Breast epithelium (tissue), 3 donors: ENCODE results near the gene TEKTIP1.

Source experiments
- POLR2A ChIP-seq: fragments of 450-650 bp; IDR thresholded peaks from one replicate; pipeline ENCODE4 v1.6.1; 2016; ENCODE audit warnings: antibody characterized with exemption, mild to moderate bottlenecking, moderate library complexity
- POLR2AphosphoS5 ChIP-seq, 3 donors: sonication (generic); formaldehyde crosslinking; IDR thresholded peaks; one replicate each; pipeline ENCODE4 v1.6.1; 2017; ENCODE audit warnings: antibody characterized with exemption in 3 of 3
- TF ChIP-seq, protein P1 (sequence below), 3 donors: fragments of 450-650 bp; IDR thresholded peaks; one replicate each; pipeline ENCODE4 v1.5.1; 2016 to 2017; ENCODE audit warnings: antibody characterized with exemption in 3 of 3, mild to moderate bottlenecking in 3 of 3, moderate library complexity in 3 of 3

DNA sequence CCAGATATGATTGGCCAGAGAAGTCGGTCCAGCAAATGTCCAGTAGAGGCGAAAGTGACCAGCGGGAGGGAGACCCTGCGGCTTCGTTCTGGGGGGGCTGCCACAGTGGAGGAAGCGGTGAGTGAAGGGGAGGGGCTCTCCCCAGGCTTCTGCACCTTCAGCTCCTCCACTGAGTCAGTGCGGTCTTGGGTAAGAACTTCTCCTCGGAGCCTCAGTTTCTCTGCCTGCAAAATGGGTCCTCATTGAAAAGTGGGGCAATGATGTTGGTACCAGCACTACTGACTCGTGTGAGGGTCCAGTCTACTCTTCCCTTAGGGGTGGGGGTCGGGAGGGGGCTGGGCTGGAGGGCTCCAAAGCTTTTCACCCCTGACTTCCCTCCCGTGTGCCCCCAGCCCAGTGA is 50.5 kb downstream of the TEKTIP1 start:
- TF ChIP-seq, protein P1, sequence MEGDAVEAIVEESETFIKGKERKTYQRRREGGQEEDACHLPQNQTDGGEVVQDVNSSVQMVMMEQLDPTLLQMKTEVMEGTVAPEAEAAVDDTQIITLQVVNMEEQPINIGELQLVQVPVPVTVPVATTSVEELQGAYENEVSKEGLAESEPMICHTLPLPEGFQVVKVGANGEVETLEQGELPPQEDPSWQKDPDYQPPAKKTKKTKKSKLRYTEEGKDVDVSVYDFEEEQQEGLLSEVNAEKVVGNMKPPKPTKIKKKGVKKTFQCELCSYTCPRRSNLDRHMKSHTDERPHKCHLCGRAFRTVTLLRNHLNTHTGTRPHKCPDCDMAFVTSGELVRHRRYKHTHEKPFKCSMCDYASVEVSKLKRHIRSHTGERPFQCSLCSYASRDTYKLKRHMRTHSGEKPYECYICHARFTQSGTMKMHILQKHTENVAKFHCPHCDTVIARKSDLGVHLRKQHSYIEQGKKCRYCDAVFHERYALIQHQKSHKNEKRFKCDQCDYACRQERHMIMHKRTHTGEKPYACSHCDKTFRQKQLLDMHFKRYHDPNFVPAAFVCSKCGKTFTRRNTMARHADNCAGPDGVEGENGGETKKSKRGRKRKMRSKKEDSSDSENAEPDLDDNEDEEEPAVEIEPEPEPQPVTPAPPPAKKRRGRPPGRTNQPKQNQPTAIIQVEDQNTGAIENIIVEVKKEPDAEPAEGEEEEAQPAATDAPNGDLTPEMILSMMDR (IDR thresholded peaks at IDR 0.05): no peak
- TF ChIP-seq POLR2AphosphoS5 (IDR thresholded peaks at IDR 0.05) (no peak), POLR2A (no peak)
